ENCODE data around the gene SERHL2.
"Not testable (repeated sequence)": the region's sequence is repeated elsewhere in the genome, so short reads cannot be mapped to it uniquely, and the experiment has no call there.

DNA sequence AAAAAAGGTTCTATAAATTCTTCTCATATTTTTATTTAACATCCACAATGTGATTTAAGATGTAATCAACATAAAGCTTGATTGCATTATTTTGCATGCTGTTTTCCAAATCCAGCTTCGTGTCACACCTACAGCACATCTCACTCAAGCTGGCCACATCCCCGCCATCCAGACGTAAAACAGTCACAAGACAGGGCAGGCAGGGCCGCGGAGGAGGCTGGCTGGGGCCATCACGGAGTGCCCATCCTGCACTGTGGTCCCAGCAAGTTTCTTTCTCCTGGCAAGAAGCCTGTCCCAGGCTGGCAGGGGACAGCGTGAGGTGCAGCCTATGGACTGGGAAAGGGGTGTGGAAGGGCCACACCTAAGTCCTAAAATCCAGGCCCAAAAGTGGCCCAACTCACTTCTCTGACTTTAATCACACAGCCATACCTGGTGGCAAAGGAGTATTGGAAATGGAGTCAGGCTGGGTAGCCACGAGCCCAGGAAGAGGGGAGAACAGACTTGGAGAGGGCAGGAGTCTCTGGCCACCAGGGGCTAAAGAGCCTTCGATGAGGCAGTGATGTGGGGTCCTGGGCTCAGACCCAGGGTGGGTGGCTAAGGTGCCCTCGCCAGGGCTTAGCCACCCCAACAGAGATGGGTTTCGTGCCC is 45.3 kb upstream of the SERHL2 start:
- TF ChIP-seq TAF1 (IDR thresholded peaks at IDR 0.05; ENCODE audit: borderline replicate concordance, low read depth, low read length); POLR2AphosphoS5 (IDR thresholded peaks at IDR 0.05; ENCODE audit: low read depth, low read length); POLR2A (IDR thresholded peaks at IDR 0.05; ENCODE audit: low read depth, low read length): not testable (repeated sequence)
